GM18526 (cell line): ENCODE data around the gene PSMG2.

ENCODE experiments used
- POLR2A ChIP-seq: IDR thresholded peaks from 3 replicates; pipeline ENCODE4 v1.6.1; 2011; ENCODE audit not compliant: insufficient read length; ENCODE audit errors: extremely low read depth

The PSMG2 gene

GRCh38 chr18:12747530-12748315, 44.9 kb downstream of the PSMG2 start:
- TF ChIP-seq POLR2A = no peak

- no peak for TF ChIP-seq POLR2A
These were observed 45.8 kb downstream of the PSMG2 start for GRCh38 chr18:12748671-12749070.

DNA sequence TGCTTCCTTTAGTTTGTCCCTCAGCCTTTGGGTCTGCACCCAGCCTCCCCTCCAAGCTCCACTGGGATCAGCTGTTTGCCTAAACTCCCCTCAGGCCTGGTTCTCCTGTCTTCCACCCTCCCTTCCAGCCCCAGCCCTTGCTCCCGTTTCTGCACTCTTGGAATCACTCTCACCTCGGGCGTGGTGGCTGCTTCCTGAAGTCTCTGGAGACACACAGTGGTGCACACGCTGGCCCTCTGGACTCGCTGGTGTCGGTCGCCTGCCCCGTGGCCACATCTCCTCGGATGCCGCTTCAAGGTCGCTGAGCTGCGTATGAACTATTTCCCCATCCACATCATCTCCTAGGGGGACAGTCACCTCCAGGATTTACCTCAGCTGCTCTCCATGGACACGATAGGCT, 46.3 kb downstream of the PSMG2 start:
- TF ChIP-seq POLR2A = no peak

DNA sequence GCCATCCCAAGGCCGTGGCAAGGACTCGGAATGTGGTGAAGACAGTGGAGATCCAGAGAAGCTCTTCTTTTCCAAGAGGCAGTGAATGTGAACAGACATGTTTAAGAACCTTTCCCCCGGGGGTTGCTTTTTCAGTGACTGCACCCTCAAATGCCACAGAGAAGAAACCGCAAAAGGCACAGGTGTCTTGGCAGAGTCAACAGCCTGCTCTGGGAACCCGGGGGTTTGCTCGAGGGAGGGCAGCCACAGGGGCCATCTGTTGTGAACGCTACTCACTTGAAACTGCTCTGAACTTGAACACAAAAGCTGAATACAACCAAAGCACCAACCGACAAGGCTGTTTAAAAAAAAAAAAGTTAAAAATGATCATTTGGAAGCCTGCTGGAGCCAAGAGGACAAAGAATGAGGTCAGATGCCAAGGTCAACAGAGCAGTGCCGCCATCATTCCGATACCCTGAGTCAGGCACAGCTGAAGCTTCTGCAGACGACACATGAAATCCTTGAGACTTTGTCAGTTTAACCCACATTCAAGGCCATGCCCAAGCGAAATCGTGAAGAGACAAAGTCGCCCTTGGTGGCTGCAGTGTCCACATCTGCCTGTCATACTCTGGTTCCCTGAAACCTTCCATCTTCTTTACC, 47.4 kb downstream of the PSMG2 start:
- TF ChIP-seq POLR2A = no peak

- no peak for TF ChIP-seq POLR2A
These were observed 48.1 kb downstream of the PSMG2 start for GRCh38 chr18:12750715-12751502.

GRCh38 chr18:12751503-12751884, 48.7 kb downstream of the PSMG2 start:
- no peak for TF ChIP-seq POLR2A

- TF ChIP-seq POLR2A = no peak
These were observed 49.0 kb downstream of the PSMG2 start for GRCh38 chr18:12751891-12752290.

GRCh38 chr18:12754511-12754910, 51.7 kb downstream of the PSMG2 start:
- no peak for TF ChIP-seq POLR2A

- no peak for TF ChIP-seq POLR2A
These were observed 62.3 kb downstream of the PSMG2 start for GRCh38 chr18:12765126-12765525.

- TF ChIP-seq POLR2A = no peak
These were observed 62.7 kb downstream of the PSMG2 start for GRCh38 chr18:12765586-12765985.

DNA sequence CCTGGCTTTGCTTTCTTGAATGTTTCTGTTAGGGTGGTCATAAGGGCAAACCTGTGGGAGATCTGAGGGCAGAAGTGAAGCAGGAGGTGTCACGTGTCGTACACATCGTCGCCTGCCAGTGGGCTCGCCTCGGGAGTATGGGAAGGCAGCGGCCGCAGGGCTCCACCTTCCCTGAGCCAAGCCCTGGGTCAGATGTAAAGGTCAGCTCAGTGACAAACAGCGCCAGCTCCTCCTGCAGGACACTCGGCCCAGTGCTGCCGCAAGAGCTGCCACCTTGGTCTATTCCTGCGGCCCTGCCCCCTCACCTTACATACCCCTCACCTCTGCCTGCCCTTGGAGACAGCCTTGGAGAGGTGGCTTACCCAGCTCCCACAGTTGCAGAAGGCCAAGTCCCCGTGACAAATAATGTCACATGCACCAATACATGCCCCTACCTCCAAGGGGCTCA, 64.2 kb downstream of the PSMG2 start:
- TF ChIP-seq POLR2A = no peak

DNA sequence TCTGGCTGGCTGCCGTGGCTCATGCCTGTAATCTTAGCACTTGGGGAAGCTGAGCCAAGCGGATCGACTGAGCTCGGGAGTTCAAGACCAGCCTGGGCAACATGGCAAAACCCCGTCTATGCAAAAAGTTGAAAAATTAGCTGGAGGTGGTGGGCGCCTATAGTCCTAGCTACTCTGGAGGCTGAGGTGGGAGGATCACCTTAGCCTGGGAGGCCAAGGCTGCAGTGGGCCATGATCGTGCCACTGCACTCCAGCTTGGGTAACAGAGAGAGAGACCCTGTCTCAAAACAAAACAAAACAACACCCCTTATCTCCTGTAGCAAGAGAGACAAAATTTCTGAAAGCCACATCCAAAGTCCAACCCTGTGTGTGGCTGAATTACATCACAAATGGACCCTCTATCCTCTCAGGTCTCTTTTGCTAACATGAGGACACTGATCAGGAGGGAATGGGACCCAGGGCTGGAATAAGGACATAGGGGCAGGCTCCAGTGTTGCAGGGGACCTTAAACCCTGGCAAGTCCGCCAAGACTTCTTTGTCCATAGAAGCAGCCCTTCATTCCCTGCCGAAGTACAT, 64.8 kb downstream of the PSMG2 start:
- TF ChIP-seq POLR2A = no peak

- no peak for TF ChIP-seq POLR2A
These were observed 65.8 kb downstream of the PSMG2 start for GRCh38 chr18:12768625-12769024.

DNA sequence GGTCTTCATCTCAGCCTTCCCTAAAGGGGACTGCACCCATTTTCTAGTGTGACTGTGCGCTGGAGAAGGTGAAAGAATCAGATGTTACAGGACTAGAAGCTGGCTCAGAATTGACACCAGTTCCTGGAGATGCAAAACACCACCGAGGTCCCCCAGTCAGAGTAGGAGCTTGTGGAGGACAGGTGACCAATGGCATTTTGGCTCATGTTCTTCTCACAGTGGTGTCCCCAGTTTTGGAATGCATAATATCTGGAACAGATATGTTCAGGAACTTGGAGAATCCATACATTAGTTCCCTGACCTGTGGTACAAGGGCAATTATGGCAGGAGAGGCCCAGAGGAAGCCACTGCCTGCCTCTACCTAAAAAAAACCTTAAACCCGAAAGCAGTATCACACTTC, 66.3 kb downstream of the PSMG2 start:
- no peak for TF ChIP-seq POLR2A

DNA sequence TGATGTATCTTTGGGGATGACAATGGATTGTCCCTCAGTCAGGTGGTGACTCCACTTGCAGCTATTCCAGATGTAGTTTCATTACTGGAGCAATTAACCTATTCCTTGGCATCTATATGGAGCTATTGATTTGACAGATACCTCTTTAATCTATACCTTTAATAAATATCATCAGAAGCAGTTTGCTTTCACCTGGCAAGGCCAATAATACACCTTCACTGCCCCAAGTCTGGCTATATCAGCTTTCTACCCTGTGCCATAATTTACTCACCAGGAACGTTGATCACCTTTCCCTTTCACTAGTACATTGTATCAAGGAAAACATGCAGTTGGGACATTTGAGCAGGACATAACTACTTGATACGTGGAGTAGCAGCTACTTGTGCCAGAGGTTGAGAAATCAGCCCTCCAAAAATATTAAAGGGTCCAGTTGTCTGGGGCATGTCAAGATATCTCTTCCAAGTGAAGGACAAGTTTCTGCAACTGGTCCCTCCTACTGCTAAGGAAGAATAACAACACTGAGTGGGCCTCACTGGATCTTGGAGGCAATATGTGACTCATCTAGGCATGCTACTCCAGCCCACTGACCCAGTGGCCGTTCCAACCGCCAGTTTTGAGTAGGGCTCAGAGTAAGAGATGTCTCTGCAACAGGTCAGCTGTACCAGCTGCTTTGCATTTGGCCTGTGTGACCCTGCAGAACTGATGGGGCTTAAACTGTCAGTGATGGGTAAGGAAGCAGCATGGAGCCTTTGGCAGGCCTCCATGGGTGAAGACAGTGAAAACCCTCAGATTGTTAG, 67.0 kb downstream of the PSMG2 start:
- TF ChIP-seq POLR2A = no peak
